Adipose tissue (tissue), 3 donors: ENCODE results near the gene HSPB1. TPM values are rescaled to one million over a fixed set of nuclear protein-coding genes. Genes with fewer than 3 reads are reported as not detected.
"Not testable (repeated sequence)": the region's sequence is repeated elsewhere in the genome, so short reads cannot be mapped to it uniquely, and the experiment has no call there.

Source experiments
- H3K27ac ChIP-seq: one replicate; pipeline ENCODE4 v1.5.1; 2013; ENCODE audit warnings: low read depth, low read length
- WGBS, 3 donors: extraction: QIAGEN DNeasy Blood & Tissue Kit; methylation state at CpG; one replicate each; pipeline ENCODE4 v1.1.7; 2013; 5-methylcytosine and 5-hydroxymethylcytosine counted together
- polyA plus RNA-seq, 3 donors: library from polyadenylated mRNA; stranded (reverse); fragments of 200-250 nt; gene quantifications; one replicate each; pipeline ENCODE4 v1.2.3, GENCODE V29; 2013
- donor health status: healthy with polysubstance abuse.
- donor health status: Bipolar disorder and iron deficiency.
- donor health status: healthy.

Gene HSPB1
- polyA plus RNA-seq, 3 donors = 537 to 1,206 (median 613) TPM

- H3K27ac ChIP-seq = no peak overlapping the region
- 3 to 5% (median 5%) methylated on average over 25 of the region's 25 CpGs for WGBS, 3 donors
These were observed 16.2 kb downstream of the HSPB1 start for GRCh38 chr7:76318488-76319353.

GRCh38 chr7:76325092-76325491 lies 22.6 kb downstream of the HSPB1 start:
- H3K27ac ChIP-seq = no peak overlapping the region
- 94 to 97% (median 97%) methylated on average over 11 of the region's 11 CpGs for WGBS, 3 donors

GRCh38 chr7:76325811-76326210 lies 23.3 kb downstream of the HSPB1 start:
- H3K27ac ChIP-seq = no peak overlapping the region
- WGBS, 3 donors = 86 to 96% (median 91%) methylated on average over 5 of the region's 5 CpGs

- whole genome bisulfite sequencing, 3 donors = 35 to 66% (median 61%) methylated on average over 5 of the region's 5 CpGs
- H3K27ac ChIP-seq = no peak overlapping the region
These were observed 24.3 kb downstream of the HSPB1 start for GRCh38 chr7:76326646-76327233.

- no peak overlapping the region for H3K27ac ChIP-seq
- 35 to 46% (median 40%) methylated on average over 7 of the region's 7 CpGs for WGBS, 3 donors
These were observed 25.1 kb downstream of the HSPB1 start for GRCh38 chr7:76327610-76328009.

- no peak overlapping the region for H3K27ac ChIP-seq
These were observed 25.9 kb downstream of the HSPB1 start for GRCh38 chr7:76328389-76328788.

GRCh38 chr7:76329479-76329878 lies 27.0 kb downstream of the HSPB1 start:
- no peak overlapping the region for H3K27ac ChIP-seq
- 91 to 95% (median 94%) methylated on average over 29 of the region's 29 CpGs for WGBS, 3 donors

More at GRCh38 chr7:76328389-76328788, 25.9 kb downstream of the HSPB1 start:
- WGBS, 3 donors = 60 to 84% (median 69%) methylated on average over 15 of the region's 15 CpGs

GRCh38 chr7:76330261-76330660 lies 27.8 kb downstream of the HSPB1 start:
- 39 to 50% (median 45%) methylated on average over 4 of the region's 4 CpGs for WGBS, 3 donors
- H3K27ac ChIP-seq = no peak overlapping the region

- H3K27ac ChIP-seq = no peak overlapping the region
- 85 to 96% (median 89%) methylated on average over 5 of the region's 5 CpGs for WGBS, 3 donors
These were observed 28.2 kb downstream of the HSPB1 start for GRCh38 chr7:76330673-76331072.

- 57 to 59% (median 59%) methylated on average over 9 of the region's 9 CpGs for WGBS, 3 donors
- H3K27ac ChIP-seq = no peak overlapping the region
These were observed 29.6 kb downstream of the HSPB1 start for GRCh38 chr7:76332078-76332477.

GRCh38 chr7:76333511-76334101 lies 31.1 kb downstream of the HSPB1 start:
- no peak overlapping the region for H3K27ac ChIP-seq
- WGBS, 3 donors = 40 to 44% (median 41%) methylated on average over 14 of the region's 14 CpGs

- 76 to 86% (median 78%) methylated on average over 6 of the region's 6 CpGs for WGBS, 3 donors
- no peak overlapping the region for H3K27ac ChIP-seq
These were observed 32.0 kb downstream of the HSPB1 start for GRCh38 chr7:76334320-76334967.

GRCh38 chr7:76335417-76335816 lies 32.9 kb downstream of the HSPB1 start:
- WGBS, 3 donors = 90 to 97% (median 96%) methylated on average over 2 of the region's 2 CpGs
- not testable (repeated sequence) for H3K27ac ChIP-seq

- H3K27ac ChIP-seq = no peak overlapping the region
These were observed 33.6 kb downstream of the HSPB1 start for GRCh38 chr7:76336094-76336493.

GRCh38 chr7:76337147-76337546 lies 34.7 kb downstream of the HSPB1 start:
- WGBS, 3 donors = 78 to 84% (median 80%) methylated on average over 6 of the region's 6 CpGs
- H3K27ac ChIP-seq = no peak overlapping the region

- no peak overlapping the region for H3K27ac ChIP-seq
- 43 to 67% (median 60%) methylated on average over 9 of the region's 9 CpGs for WGBS, 3 donors
These were observed 36.0 kb downstream of the HSPB1 start for GRCh38 chr7:76338298-76339084.

GRCh38 chr7:76340617-76341131 lies 38.2 kb downstream of the HSPB1 start:
- no peak overlapping the region for H3K27ac ChIP-seq
- 56 to 88% (median 66%) methylated on average over 3 of the region's 3 CpGs for WGBS, 3 donors

- H3K27ac ChIP-seq = no peak overlapping the region
- WGBS, 3 donors = 74 to 83% (median 82%) methylated on average over 5 of the region's 5 CpGs
These were observed 39.7 kb downstream of the HSPB1 start for GRCh38 chr7:76342222-76342621.
